Activated T-cell treated with anti-CD3 and anti-CD28 coated beads, Interleukin-2, amount 50 U/mL, for 72 hours (primary cell): Measurements from ENCODE around the gene ZSCAN25. TPM values are rescaled to one million over a fixed set of nuclear protein-coding genes. Genes with fewer than 3 reads are reported as not detected.
A peak's percentile ranks its signal among the peaks of the same experiment; 100 is the strongest.

Source experiments
- ATAC-seq, 2 donors: fragments of 150-1000 bp; cut with Tn5 transposase; replicated peaks in 1 of 2; 2 replicates each; pipeline ENCODE4 v1.10.0; 2021; ENCODE audit warnings: moderate library complexity in 2 of 2, mild to moderate bottlenecking in 1 of 2
- DNase-seq, 2 donors: peaks; one replicate each; pipeline ENCODE4 v3.0.0; 2021 to 2022; ENCODE audit warnings: mixed read lengths in 1 of 2
- H3K27ac Mint-ChIP-seq: one replicate; pipeline ENCODE4 v1.8.0; 2022; ENCODE audit warnings: mild to moderate bottlenecking, moderate library complexity, mixed read lengths
- H3K27me3 Mint-ChIP-seq: one replicate; pipeline ENCODE4 v1.8.0; 2022; ENCODE audit warnings: low read depth, mixed read lengths
- H3K36me3 Mint-ChIP-seq, 2 donors: one replicate each; pipeline ENCODE4 v1.8.0; 2022; ENCODE audit warnings: mixed read lengths in 2 of 2, mild to moderate bottlenecking in 1 of 2; ENCODE audit not compliant: insufficient read depth in 2 of 2
- H3K4me1 Mint-ChIP-seq: one replicate; pipeline ENCODE4 v1.8.0; 2022; ENCODE audit warnings: low read depth, mixed read lengths
- H3K4me3 Mint-ChIP-seq, 2 donors: one replicate each; pipeline ENCODE4 v1.8.0; 2022; ENCODE audit warnings: mild to moderate bottlenecking in 2 of 2, mixed read lengths in 2 of 2, moderate library complexity in 2 of 2
- H3K9me3 Mint-ChIP-seq, 2 donors: one replicate each; pipeline ENCODE4 v1.8.0; 2022; ENCODE audit warnings: mixed read lengths in 2 of 2
- total RNA-seq, 2 donors: library from RNA; stranded (reverse); gene quantifications; one replicate each; pipeline ENCODE4 v1.2.3, GENCODE V29; 2022

Gene ZSCAN25
- total RNA-seq, 2 donors from 2014 or later = 32.4 to 35.6 TPM

- no peaks in the 10 kb centered on the region for H3K9me3 Mint-ChIP-seq
- H3K27ac Mint-ChIP-seq = no peak overlapping the region
- H3K4me1 Mint-ChIP-seq = peaks cover 18% of the 10 kb centered on the region
- no peak for DNase-seq
- ATAC-seq = no peak
- no peaks in the 10 kb centered on the region for H3K27me3 Mint-ChIP-seq
- H3K36me3 Mint-ChIP-seq = peaks cover 0 to 15% of the 10 kb centered on the region in 2 donors
- H3K4me3 Mint-ChIP-seq = no peak overlapping the region
These were observed 50.4 kb downstream of the ZSCAN25 start for GRCh38 chr7:99667179-99667578.

- H3K4me1 Mint-ChIP-seq = peaks cover 18% of the 10 kb centered on the region
- DNase-seq = no peak
- H3K9me3 Mint-ChIP-seq = no peaks in the 10 kb centered on the region
- H3K36me3 Mint-ChIP-seq = peaks cover 0 to 13% of the 10 kb centered on the region in 2 donors
- no peak overlapping the region for H3K27ac Mint-ChIP-seq
- H3K4me3 Mint-ChIP-seq = no peak overlapping the region
- H3K27me3 Mint-ChIP-seq = no peaks in the 10 kb centered on the region
- no peak for ATAC-seq
These were observed 51.8 kb downstream of the ZSCAN25 start for GRCh38 chr7:99668541-99668940.

GRCh38 chr7:99669782-99670181, 53.0 kb downstream of the ZSCAN25 start:
- Mint-ChIP-seq H3K36me3 (peaks cover 0 to 5% of the 10 kb centered on the region in 2 donors), H3K4me3 (no peak overlapping the region), H3K27me3 (no peaks in the 10 kb centered on the region), H3K9me3 (no peaks in the 10 kb centered on the region), H3K4me1 (peaks cover 18% of the 10 kb centered on the region), H3K27ac (no peak overlapping the region)
- DNase-seq (no peak), ATAC-seq (no peak)

GRCh38 chr7:99672573-99672972, 55.8 kb downstream of the ZSCAN25 start:
- Mint-ChIP-seq H3K27me3 (no peaks in the 10 kb centered on the region), H3K4me3 (no peak overlapping the region), H3K27ac (no peak overlapping the region), H3K4me1 (peaks cover 21% of the 10 kb centered on the region), H3K9me3 (peaks cover 0 to 2% of the 10 kb centered on the region in 2 donors), H3K36me3 (peaks cover 0 to 7% of the 10 kb centered on the region in 2 donors)
- no peak for ATAC-seq
- no peak for DNase-seq

- H3K27ac Mint-ChIP-seq = peak overlapping the region; percentile 85
- H3K4me1 Mint-ChIP-seq = peaks cover 29% of the 10 kb centered on the region
- DNase-seq (no peak), ATAC-seq (peak in 1 of 2 donors; percentile 60)
- peak overlapping the region; percentile 49 to 52 for H3K4me3 Mint-ChIP-seq
- H3K36me3 Mint-ChIP-seq = peaks cover 0 to 2% of the 10 kb centered on the region in 2 donors
- peaks cover 0 to 2% of the 10 kb centered on the region in 2 donors for H3K9me3 Mint-ChIP-seq
- H3K27me3 Mint-ChIP-seq = no peaks in the 10 kb centered on the region
These were observed 58.4 kb downstream of the ZSCAN25 start for GRCh38 chr7:99674995-99675742.

- Mint-ChIP-seq H3K4me1 (peaks cover 29% of the 10 kb centered on the region), H3K36me3 (peaks cover 0 to 2% of the 10 kb centered on the region in 2 donors), H3K9me3 (peaks cover 0 to 2% of the 10 kb centered on the region in 2 donors), H3K4me3 (no peak overlapping the region), H3K27me3 (no peaks in the 10 kb centered on the region), H3K27ac (no peak overlapping the region)
- DNase-seq (no peak), ATAC-seq (no peak)
These were observed 60.4 kb downstream of the ZSCAN25 start for GRCh38 chr7:99677013-99677647.

GRCh38 chr7:99677648-99678045, 60.9 kb downstream of the ZSCAN25 start:
- Mint-ChIP-seq H3K9me3 (peaks cover 0 to 2% of the 10 kb centered on the region in 2 donors), H3K4me3 (no peak overlapping the region), H3K36me3 (peaks cover 0 to 2% of the 10 kb centered on the region in 2 donors), H3K27ac (no peak overlapping the region), H3K27me3 (no peaks in the 10 kb centered on the region), H3K4me1 (peaks cover 29% of the 10 kb centered on the region)
- DNase-seq (no peak), ATAC-seq (no peak)

GRCh38 chr7:99679032-99679399, 62.3 kb downstream of the ZSCAN25 start:
- no peaks in the 10 kb centered on the region for H3K27me3 Mint-ChIP-seq
- peaks cover 29% of the 10 kb centered on the region for H3K4me1 Mint-ChIP-seq
- ATAC-seq (no peak), DNase-seq (no peak)
- peaks cover 0 to 2% of the 10 kb centered on the region in 2 donors for H3K9me3 Mint-ChIP-seq
- H3K27ac Mint-ChIP-seq = no peak overlapping the region
- peaks cover 0 to 2% of the 10 kb centered on the region in 2 donors for H3K36me3 Mint-ChIP-seq
- no peak overlapping the region for H3K4me3 Mint-ChIP-seq

- ATAC-seq (no peak), DNase-seq (no peak)
- no peak within 1 kb of the TSS for H3K4me3 Mint-ChIP-seq
- H3K4me1 Mint-ChIP-seq = peaks cover 24% of the 10 kb centered on the region
- no peak within 1 kb of the TSS for H3K27ac Mint-ChIP-seq
- peaks cover 0 to 2% of the 10 kb centered on the region in 2 donors for H3K9me3 Mint-ChIP-seq
- peaks cover 0 to 2% of the 10 kb centered on the region in 2 donors for H3K36me3 Mint-ChIP-seq
- no peaks in the 10 kb centered on the region for H3K27me3 Mint-ChIP-seq
These were observed 62.9 kb downstream of the ZSCAN25 start, which contains the start of gene CYP3A5 for GRCh38 chr7:99679400-99680191. TSS of gene CYP3A5 (minus strand) at chr7:99679996. CDS start at chr7:99679896, 100 bp downstream.

Other genes with a start within 250 kb of the ZSCAN25 start
- gene ARPC1B, start 242.2 kb upstream of the ZSCAN25 start, total RNA-seq = 100 to 1,000 TPM; 202 to 208 TPM
- gene PDAP1, start 208.3 kb upstream of the ZSCAN25 start, total RNA-seq = 100 to 1,000 TPM in 1 of 2 donors, 10 to 100 TPM in 1; 95.0 to 108 TPM
- gene BUD31, start 208.0 kb upstream of the ZSCAN25 start, total RNA-seq = 100 to 1,000 TPM; 218 to 228 TPM
- gene PTCD1, start 178.1 kb upstream of the ZSCAN25 start, total RNA-seq = 1 to 10 TPM; 6.1 to 8.9 TPM
- 10 to 100 TPM; 59.2 to 65.9 TPM for gene CPSF4, start 178.0 kb upstream of the ZSCAN25 start, total RNA-seq
- gene ATP5MF, start 150.8 kb upstream of the ZSCAN25 start, total RNA-seq = 100 to 1,000 TPM; 218 to 229 TPM
- 10 to 100 TPM; 16.0 to 18.8 TPM for gene ZNF789, start 144.1 kb upstream of the ZSCAN25 start, total RNA-seq
- 10 to 100 TPM; 28.2 to 36.5 TPM for gene ZNF394, start 116.7 kb upstream of the ZSCAN25 start, total RNA-seq
- gene ZKSCAN5, start 112.3 kb upstream of the ZSCAN25 start, total RNA-seq = 1 to 10 TPM; 9.3 to 9.9 TPM
- gene FAM200A, start 64.8 kb upstream of the ZSCAN25 start, total RNA-seq = 1 to 10 TPM; 4.7 to 7.1 TPM
- 10 to 100 TPM; 87.8 to 94.1 TPM for gene ZNF655, start 58.3 kb upstream of the ZSCAN25 start, total RNA-seq
- 1 to 10 TPM; 2.5 to 4.3 TPM for gene TMEM225B, start 18.7 kb upstream of the ZSCAN25 start, total RNA-seq
- under 1 TPM in 1 of 2 donors, not detected in 1; 0.36 TPM for gene CYP3A5, start 63.0 kb downstream of the ZSCAN25 start, total RNA-seq
- not detected for gene CYP3A7, start 118.2 kb downstream of the ZSCAN25 start, total RNA-seq
- gene CYP3A4, start 167.2 kb downstream of the ZSCAN25 start, total RNA-seq = not detected
- under 1 TPM; 0.17 to 0.32 TPM for gene CYP3A43, start 211.1 kb downstream of the ZSCAN25 start, total RNA-seq